GM21786 (cell line): ENCODE data around the gene C12orf76.
"Not testable (repeated sequence)": the region's sequence is repeated elsewhere in the genome, so short reads cannot be mapped to it uniquely, and the experiment has no call there.

Experiments
- ATAC-seq: cut with Tn5 transposase; IDR thresholded peaks from one replicate; pipeline ENCODE4 v1.9.1; 2021; ENCODE audit not compliant: unreplicated experiment

Gene C12orf76

DNA sequence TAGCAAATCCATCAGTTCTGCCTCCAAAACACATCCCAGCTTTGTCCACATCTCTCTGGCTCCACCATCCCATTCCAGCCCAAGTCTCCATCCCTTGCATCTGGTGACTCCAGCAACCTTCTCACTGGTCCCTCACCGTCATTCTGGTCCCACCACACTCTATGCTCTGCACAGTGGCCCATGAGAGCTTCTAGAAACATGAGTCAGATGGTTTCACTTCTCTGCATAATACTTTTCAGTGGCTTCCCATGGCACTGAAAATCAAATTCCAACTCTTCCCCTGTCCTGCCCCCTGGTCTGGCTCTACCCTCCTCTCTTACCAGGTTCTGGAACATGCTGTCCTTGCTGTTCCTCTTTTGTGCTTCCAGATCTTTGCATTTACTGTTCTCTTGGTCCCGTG is 17.2 kb upstream of the C12orf76 start:
- no peak for ATAC-seq

DNA sequence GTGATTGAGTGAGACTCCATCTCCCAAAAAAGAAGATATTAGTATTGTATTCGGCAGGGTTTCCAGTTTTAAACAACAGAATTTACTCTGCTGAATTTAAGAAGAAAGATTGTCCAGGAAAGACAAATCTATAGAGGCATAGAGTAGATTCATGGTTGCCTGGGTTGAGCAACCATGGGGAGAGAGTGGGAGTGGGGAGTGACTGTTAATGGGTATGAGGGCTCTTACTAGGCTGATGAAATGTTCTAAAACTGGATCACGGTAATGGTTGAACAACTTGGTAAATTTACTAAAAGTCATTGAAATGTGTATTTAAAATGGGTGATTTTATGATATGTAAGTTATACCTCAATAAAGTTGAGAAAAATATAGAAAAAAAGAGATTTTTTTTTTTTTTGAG is 13.9 kb upstream of the C12orf76 start:
- no peak for ATAC-seq

DNA sequence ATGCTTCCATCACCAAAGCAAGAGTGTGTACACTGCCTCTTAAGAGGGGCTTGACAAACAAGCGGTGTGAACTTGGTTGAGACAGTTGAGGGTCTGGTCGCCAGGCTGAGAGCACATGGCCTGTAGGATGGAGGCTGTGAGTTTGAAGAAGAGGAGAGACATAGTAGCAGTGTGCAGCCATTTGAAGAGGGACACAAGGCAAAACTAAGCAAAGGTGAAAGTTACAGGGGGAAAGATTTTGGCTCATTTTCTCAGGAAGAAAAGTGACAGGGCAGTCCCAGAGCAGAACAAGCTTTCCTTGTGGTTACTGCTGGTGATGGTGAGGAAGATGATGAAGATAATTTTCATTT is 11.3 kb upstream of the C12orf76 start:
- no peak for ATAC-seq

DNA sequence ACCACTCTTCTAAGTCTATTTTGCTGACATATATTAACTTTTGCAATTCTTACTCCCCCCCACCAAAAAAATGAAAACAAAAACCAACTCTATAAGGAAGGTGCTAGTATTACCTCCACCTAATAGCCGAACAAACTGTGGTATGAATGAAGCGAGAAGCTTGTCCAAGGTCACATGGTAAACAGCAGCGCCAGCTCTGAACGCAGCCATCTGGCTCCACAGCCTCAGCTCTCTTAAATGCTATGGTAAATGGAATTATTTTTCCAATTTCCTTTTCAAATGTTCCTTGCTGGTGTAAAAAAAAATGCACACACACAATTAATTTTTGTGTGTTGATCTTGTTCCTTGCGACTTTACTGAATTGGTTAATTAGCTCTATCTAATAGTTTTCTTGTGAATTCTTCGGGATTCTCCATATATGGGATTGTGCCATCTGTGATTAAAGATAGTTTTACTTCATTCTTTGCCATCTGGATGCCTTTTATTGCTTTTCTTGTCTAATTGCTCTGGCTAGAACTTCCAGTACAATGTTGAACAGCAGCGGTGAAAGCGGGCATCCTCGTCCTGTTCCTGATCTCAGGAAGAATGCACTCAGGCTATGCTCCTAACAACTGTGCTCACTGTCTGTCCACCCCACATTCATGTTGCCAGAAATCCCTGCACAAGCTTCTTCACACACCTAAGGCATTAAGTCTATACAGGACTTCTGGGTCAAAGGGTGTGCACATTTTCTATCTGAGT is 10.7 kb upstream of the C12orf76 start:
- no peak for ATAC-seq

DNA sequence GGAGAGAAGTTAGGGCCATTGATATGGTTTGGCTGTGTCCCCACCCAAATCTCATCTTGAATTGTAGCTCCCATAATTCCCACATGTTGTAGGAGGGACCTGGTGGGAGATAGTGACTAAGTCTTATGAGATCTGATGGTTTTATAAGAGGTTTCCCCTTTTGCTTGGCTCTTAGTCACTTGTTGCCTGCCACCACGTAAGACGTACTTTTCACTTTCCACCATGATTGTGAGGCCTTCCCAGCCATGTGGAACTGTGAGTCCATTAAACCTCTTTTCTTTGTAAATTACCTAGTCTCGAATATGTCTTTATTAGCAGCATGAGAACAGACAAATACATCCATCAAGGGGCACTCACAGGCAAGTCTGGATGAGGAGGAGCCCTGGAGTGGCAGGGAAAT is 8.3 kb upstream of the C12orf76 start:
- not testable (repeated sequence) for ATAC-seq

DNA sequence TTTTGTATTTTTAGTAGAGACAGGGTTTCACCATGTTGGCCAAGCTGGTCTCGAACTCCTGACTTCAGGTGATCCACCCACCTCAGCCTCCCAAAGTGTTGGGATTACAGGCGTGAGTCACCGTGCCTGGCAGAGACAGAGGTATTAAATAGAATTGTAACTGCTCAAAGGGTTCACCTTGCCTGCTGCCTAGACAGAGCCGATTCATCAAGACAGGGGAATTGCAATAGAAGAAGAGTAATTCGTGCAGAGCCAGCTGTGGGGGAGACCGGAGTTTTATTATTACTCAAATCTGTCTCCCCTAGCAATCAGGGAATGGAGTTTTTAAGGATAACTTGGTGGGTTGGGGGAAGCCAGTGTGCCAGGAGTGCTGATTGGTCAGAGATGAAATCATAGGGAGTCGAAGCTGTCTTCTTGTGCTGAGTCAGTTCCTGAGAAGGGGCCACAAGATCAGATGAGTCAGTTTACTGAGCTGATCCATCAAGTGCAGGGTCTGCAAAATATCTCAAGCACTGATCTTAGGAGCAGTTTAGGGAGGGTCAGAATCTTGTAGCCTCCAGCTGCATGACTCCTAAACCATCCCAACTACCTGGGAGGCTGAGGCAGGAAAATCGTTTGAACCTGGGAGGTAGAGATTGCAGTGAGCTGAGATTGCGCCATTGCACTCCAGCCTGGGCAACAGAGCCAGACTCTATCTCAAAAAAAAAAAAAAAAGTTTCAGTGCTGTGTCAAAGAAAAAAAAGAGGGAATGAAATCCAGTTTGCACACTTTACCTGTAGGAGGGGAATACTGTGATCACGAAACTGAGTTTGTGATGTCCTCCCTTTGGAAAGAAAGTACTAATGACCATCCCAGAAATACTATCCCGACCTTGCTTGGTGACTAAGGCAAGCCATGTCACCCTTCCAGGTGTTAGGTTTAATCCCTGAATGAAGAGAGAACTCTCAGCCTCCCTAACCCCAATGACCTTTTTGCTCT is 7.3 kb upstream of the C12orf76 start:
- ATAC-seq: not testable (repeated sequence)

DNA sequence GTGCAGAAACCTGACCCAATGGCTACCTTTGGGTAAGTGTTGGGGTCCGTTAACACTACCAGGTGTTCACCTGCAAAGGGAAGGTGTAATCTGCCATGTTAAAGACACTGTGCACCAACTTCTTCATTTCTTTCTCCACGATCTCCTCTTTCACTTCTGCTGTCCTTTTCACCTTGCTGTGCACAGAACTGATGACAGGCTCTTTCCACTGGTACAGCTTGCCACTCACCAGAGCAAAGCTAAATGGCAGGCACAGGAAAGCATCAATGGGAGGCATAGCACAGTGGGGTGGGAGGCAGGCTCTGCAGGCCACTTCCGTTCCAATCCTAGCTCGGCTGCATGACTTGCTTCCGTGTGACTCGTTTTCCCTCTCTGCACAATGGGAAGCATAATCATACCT is 2.6 kb upstream of the C12orf76 start:
- ATAC-seq: no peak

DNA sequence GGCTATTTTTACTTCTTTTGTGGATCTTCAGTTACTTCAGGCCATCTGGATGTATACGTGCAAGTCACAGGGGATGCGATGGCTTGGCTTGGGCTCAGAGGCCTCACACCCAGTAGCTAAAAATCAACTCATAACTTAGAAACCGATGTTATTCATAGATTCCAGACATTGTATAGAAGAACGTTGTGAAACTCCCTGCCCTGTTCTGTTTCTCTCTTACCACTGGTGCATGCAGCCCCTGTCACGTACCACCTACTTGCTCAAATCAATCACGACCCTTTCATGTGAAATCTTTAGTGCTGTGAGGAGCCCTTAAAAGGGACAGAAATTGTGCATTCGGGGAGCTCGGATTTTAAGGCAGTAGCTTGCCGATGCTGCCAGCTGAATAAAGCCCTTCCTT is 1.3 kb upstream of the C12orf76 start:
- ATAC-seq: not testable (repeated sequence)

DNA sequence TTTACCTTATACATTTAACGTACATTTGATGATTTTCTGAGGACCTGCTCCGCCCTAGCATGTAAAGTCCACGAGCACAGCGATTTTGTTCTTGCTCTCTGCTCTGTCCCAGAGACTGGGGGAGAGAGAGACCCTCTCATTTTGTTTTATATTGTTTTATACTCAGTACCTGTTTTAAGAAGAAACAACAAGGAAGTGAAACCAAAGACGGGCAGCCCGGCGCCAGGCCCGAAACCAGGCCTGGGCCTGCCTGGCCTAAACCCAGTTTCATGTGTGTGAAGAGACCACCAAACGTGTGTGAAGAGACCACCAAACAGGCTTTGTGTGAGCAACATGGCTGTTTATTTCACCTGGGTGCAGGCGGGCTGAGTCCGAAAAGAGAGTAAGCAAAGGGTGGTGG is 712 bp upstream of the C12orf76 start:
- ATAC-seq: not testable (repeated sequence)

DNA sequence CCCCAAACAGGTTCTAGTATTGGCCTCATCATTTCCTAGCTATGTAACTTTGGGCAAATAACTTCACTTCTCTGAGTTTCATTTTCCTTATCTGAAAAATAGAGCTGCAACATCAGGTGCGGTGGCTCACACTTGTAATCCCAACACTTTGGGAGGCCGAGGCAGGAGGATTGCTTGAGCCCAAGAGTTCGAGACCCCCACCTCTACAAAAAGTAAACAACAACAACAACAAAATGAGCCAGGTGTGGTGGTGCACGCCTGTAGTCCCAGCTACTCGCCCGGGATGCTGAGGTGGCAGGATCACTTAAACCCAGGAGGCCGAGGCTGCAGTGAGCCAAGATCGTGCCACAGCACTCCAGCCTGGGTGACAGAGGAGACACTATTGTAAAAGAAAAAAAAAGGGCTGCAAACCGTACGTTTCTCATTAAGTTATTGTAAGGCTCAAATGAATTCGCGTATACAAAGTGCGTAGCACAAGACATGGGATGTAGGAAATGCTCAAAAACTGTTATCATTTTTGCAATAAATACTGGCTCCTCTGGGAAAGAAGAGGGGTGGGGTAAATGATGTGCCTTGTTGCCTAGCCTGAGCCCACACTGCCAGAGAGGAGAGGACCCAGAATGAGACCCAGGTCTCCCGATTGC is 903 bp downstream of the C12orf76 start:
- ATAC-seq: no peak

DNA sequence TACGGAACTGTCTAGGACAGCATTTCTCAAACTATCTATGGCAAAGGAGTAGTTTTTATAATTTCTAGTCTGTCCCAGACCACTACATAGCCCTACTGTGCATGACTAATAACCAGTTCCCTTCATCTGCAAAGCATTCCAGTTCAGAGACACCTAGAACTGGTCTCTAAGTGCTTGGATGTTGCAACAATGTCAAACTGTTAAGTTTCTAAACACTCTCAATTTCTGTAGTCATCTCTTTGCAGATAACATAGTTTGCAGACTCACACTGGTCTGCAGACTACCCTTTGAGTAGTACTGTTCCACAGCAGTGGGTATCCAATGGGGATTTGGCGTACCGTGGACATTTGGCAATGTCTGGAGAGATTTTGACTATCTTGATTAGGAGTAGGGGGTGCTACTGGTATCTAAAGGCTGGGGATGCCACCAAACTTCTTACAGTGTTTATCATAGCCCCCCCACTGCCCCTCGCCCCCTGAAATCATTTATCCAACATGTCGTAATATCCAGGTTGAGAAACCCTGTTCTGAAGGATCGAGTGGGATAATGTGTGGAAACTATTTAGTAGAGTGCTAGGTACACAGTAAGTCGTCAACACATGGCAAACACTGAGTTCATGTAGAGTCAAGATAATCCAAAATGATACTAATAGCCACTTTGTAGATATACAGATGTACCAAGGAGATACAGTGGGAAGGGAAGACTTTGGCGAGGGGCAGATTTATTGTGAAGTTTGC is 1.7 kb downstream of the C12orf76 start:
- ATAC-seq: no peak

DNA sequence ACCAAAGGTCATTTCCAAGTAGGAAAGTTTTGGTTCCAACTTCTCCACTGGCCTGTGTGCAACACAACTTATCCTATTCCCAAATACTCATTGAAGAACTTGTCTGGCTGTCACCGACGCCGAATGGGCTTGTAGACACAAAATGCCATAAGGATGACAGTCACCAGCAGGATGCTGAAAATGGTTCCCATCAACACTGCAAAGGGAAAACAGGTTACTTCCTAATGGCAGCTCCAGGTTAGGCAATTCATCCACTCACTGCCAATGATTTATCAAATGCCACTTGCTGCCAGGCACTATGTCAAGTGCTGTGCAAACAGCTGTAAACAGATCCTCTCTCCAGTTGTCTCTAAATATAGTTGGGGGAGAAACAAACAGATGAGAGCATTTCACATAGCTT is 6.1 kb downstream of the C12orf76 start:
- no peak for ATAC-seq

DNA sequence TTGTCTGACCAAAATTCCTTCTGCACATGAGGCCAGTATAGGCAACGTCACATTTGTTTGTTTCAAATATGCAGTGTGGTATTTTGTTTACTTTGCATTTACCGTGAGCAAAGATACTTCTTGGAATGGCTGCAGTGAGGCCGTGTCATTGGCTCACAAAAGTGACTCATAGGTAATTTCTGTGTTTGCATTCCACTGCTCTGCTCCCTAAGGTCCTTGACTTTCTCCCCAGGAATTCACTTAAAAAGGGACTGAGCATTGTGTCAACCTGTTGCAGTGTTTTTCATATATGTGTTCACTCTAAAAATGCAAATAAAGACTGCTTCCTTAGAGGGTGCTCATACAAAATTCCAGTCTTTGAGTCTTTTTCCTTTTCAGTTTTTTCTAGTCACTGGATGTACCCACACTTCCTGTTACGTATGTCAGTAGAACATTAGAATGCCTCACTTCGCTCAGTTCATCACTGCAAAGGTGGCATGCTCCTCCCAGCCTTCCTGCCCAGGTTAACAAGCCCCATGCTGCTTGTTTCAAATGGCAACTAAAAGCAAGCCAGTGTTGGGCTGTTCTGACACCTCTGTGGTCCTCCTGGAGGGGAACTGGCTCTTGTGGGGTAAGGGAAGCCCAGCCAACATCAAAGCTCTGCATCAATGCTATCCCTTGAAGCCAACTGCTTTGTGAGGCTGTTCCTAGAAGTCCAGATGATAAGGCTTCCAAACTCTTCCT is 9.1 kb downstream of the C12orf76 start:
- ATAC-seq: no peak

DNA sequence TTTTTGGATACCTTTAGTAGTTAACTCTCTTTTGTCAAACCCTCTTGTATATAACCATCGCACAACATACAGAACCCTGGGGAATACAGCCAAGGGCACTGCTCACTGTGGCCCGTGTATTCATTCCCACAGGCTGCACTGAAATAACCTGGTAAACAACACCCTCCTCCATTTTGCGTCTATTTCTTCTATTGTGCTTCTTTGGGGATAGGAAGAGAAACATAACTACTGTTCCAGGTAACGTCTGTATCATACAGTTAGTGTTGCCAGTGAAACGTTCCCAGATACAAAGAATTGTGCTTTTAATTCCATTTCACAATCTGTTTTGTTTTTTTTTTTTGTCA is 9.6 kb downstream of the C12orf76 start:
- ATAC-seq: no peak

DNA sequence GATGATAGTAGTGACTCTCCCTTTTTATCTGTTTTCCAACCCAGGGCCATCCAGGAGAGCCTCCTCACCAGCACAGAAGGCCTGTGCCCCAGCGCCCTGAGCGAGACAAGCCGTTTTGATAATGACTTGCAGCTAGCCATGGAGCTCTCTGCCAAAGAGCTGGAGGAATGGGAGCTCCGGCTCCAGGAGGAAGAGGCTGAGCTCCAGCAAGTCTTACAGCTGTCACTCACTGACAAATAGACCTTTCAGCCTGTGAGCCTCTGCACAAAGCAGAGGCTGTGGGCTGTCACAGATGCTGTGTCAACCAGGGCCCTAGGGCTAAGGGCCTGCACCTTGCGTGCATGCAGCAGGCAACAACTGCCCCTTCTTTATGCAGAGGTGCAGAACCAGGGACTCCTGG is 11.0 kb downstream of the C12orf76 start:
- ATAC-seq: no peak

DNA sequence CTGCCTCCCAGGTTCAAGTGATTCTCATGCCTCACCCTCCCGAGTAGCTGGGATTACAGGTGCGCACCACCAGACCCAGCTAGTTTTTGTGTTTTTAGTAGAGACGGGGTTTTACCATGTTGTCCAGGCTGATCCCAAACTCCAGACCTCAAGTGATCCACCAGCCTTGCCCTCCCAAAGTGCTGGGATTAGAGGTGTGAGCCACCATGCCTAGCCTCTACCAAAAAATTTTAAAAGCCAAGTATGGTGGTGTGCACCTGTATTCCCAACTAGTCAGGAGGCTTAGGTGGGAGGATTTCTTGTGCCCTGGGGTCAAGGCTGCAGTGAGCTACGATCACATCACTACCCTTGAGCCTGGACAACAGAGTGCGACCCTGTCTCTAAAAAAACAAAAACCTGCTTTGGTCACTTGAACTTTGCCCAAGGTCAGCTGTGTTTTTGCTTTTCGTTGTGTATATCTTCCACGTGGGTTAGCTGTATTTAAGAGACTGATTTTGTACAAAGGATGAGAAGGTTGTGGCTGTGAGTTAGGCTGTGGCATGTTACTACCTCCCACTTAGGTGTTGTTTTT is 12.7 kb downstream of the C12orf76 start:
- ATAC-seq: no peak

DNA sequence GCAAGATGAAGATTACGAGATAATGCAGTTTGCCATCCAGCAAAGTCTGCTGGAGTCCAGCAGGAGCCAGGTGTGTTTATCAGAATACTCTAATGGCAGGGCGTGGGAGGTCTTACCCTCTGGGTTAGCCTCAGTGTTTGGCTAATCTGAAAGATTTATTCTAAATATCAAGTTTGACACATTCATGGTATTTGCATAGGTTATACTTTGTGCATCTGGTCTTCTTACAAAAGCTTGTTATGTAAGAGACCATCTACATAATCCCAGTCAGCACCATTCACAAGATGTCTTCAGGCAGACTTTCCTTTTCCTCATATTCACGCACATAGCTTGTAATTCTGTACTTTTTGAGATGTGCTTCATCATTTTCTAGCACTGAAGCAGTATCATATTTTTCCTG is 14.4 kb downstream of the C12orf76 start:
- ATAC-seq: no peak

DNA sequence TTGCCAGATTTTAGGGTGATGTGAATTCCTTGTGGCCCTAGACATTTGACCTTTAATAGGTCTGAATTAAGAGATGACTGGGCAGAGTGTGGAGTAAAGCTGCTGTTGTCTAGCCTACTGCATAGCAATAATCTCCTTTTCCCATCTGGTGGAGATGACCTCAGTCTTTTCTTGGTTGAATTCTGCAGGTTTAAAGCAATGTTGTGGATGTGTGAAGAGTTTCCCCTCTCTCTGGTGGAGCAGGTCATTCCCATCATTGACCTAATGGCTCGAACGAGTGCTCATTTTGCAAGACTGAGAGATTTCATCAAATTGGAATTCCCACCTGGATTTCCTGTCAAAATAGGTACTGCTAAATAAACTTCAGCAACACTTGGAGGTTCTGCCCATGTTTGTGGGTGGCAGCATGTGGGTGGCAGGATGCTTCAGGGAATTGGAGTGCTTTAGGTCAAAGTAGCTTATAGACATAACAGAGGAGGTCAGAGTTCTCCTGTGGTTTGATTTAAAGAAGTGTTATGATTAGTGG is 19.0 kb downstream of the C12orf76 start:
- ATAC-seq: no peak

DNA sequence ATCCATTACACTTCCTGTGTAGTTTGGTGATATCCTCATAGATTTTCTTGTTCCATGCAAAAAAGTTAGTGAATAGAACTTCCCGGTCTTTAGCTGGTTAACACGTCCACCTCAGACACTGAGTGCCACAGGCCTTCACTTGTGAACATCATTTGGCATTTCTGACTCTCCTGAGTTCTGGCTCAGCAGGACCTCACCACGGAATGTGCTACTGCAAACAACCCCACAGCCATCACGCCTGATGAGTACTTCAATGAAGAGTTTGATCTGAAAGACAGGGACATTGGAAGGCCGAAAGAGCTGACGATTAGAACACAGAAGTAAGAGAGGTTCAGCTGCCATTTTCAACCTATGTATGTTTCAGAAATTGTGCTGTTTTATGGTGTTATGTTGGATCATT is 20.0 kb downstream of the C12orf76 start:
- no peak for ATAC-seq

DNA sequence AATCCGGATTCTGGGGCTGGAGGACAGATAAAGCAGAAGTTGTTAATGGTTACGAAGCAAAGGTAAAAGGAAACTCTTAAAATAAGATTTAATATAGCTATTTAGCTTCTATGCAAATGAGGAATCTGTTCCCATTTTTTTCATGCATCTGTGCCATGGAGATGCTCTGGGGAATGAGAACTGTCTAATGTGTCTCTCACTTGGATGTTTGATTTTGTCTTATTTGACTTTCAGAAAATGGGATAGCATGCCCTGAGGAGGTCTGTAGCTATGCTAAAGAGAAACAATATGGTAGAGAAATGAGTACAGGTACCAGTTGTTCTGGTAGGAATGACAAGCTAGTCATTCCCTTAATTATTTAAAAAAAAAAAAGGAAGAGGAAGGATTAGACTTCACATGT is 24.3 kb downstream of the C12orf76 start:
- no peak for ATAC-seq
